Breast epithelium (tissue), 4 donors: ENCODE measurements around the gene CDC45. TPM values are rescaled to one million over a fixed set of nuclear protein-coding genes. Genes with fewer than 3 reads are reported as not detected.

Experiments
- DNase-seq, 2 donors: peaks; one replicate each; pipeline ENCODE4 v3.0.0-alpha.2; 2019; ENCODE audit warnings: low spot score in 2 of 2
- H3K27ac ChIP-seq, 2 donors: fragments of 200-600 bp; sonication (generic) in 1 of 2; one replicate each; pipeline ENCODE4 v1.5.1; 2016 to 2019; ENCODE audit warnings: mild to moderate bottlenecking in 1 of 2
- H3K27me3 ChIP-seq, 2 donors: fragments of 200-600 bp; sonication (generic) in 1 of 2; one replicate each; pipeline versions ENCODE4 v1.5.1 to v1.6.0; 2017 to 2019; ENCODE audit warnings: control low read depth in 1 of 2, mild to moderate bottlenecking in 1 of 2
- H3K36me3 ChIP-seq: fragments of 200-600 bp; one replicate; pipeline ENCODE4 v1.5.1; 2019
- H3K4me1 ChIP-seq, 2 donors: fragments of 200-600 bp; sonication (generic); one replicate each; pipeline ENCODE4 v1.5.1; 2016 to 2019; ENCODE audit warnings: control low read depth in 1 of 2
- H3K4me3 ChIP-seq, 3 donors: fragments of 200-600 bp; sonication (generic); 1 replicate in 2 of 3; 2 replicates in 1 of 3; pipeline ENCODE4 v1.5.1; 2016 to 2019; ENCODE audit warnings: mild to moderate bottlenecking in 3 of 3, moderate library complexity in 2 of 3
- H3K9me3 ChIP-seq, 2 donors: fragments of 200-600 bp; sonication (generic) in 1 of 2; one replicate each; pipeline ENCODE4 v1.5.1; 2016 to 2019; ENCODE audit warnings: control low read depth in 1 of 2
- CTCF ChIP-seq, 3 donors: fragments of 450-650 bp; IDR thresholded peaks; one replicate each; pipeline ENCODE4 v1.5.1; 2016 to 2017; ENCODE audit warnings: antibody characterized with exemption in 3 of 3, mild to moderate bottlenecking in 3 of 3, moderate library complexity in 3 of 3
- POLR2A ChIP-seq: fragments of 450-650 bp; IDR thresholded peaks from one replicate; pipeline ENCODE4 v1.6.1; 2016; ENCODE audit warnings: antibody characterized with exemption, mild to moderate bottlenecking, moderate library complexity
- POLR2AphosphoS5 ChIP-seq, 3 donors: sonication (generic); formaldehyde crosslinking; IDR thresholded peaks; one replicate each; pipeline ENCODE4 v1.6.1; 2017; ENCODE audit warnings: antibody characterized with exemption in 3 of 3
- intact Hi-C: fragments of 100-400 bp; cut with DNase I; formaldehyde crosslinking; loops from one replicate; pipeline ENCODE4 v1.15.1; 2023; ENCODE audit warnings: low total_unique reads
- total RNA-seq, 3 donors: library from RNA; depleted of rRNA; stranded (reverse); fragments of >200 nt; gene quantifications; one replicate each; pipeline ENCODE4 v1.1.0, GENCODE V29; 2016

Gene CDC45
- total RNA-seq, 3 donors from 2014 or later, result 0.48 TPM; not detected in 2

GRCh38 chr22:19513823-19514222 lies 34.1 kb downstream of the CDC45 start:
- no peak overlapping the region for H3K27ac ChIP-seq
- no peak overlapping the region for H3K4me3 ChIP-seq
- intact Hi-C loops, result no loop called here
- no peak for TF ChIP-seq POLR2A
- TF ChIP-seq CTCF (IDR thresholded peaks at IDR 0.05), result no peak
- no peak for TF ChIP-seq POLR2AphosphoS5 (IDR thresholded peaks at IDR 0.05)
- no peaks in the 10 kb centered on the region for H3K4me1 ChIP-seq
- peaks cover 0 to 4% of the 10 kb centered on the region in 2 donors for H3K9me3 ChIP-seq
- H3K27me3 ChIP-seq, result no peaks in the 10 kb centered on the region
- no peaks in the 10 kb centered on the region for H3K36me3 ChIP-seq
- DNase-seq, result no peak

GRCh38 chr22:19514831-19515565 lies 35.3 kb downstream of the CDC45 start:
- Histone ChIP-seq H3K4me1 (no peaks in the 10 kb centered on the region), H3K9me3 (peaks cover 0 to 4% of the 10 kb centered on the region in 2 donors), H3K27ac (no peak overlapping the region), H3K36me3 (no peaks in the 10 kb centered on the region), H3K27me3 (no peaks in the 10 kb centered on the region), H3K4me3 (no peak overlapping the region)
- DNase-seq, result no peak
- intact Hi-C loops, result no loop called here
- TF ChIP-seq POLR2AphosphoS5 (IDR thresholded peaks at IDR 0.05) (no peak), CTCF (IDR thresholded peaks at IDR 0.05) (no peak), POLR2A (no peak)

DNA sequence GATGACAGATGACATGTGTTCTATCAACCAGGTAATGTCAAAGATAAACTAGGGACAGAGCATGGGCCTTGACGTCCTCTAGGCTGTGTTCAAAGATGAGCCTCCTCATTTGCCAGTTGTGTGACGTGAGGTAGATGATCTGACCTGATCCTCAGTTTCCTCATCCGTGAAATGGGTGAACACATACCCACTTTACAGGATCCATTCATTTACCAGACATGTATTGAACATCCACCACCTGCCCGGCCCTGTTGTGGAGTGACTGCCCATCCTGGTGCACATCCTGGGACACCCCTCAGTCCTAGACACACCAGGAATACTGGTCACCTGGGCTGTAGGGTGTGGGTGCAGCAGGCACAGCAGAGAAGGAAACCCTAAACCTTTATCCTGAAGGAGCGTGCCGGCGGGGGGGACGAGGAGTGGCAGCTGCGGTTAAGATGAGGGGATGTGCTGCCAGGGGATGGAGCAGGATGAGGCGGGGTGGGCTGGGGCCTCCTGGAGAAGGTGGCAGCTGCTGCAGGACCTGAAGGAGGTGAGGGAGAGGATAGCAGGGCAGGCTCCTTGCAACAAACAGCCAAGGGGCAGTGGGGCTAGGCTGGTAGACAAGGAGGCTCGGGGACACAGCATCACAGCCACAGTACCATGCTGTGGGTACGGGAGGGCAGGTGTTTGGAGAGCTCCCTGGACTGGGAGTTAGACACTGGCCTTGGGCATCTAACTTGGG lies 36.1 kb downstream of the CDC45 start:
- DNase-seq, result no peak
- H3K4me1 ChIP-seq, result no peaks in the 10 kb centered on the region
- no peak overlapping the region for H3K4me3 ChIP-seq
- H3K36me3 ChIP-seq, result no peaks in the 10 kb centered on the region
- no peak for TF ChIP-seq CTCF (IDR thresholded peaks at IDR 0.05)
- TF ChIP-seq POLR2A, result no peak
- no peak for TF ChIP-seq POLR2AphosphoS5 (IDR thresholded peaks at IDR 0.05)
- no peak overlapping the region for H3K27ac ChIP-seq
- intact Hi-C loops, result no loop called here
- H3K27me3 ChIP-seq, result no peaks in the 10 kb centered on the region
- peaks cover 0 to 4% of the 10 kb centered on the region in 2 donors for H3K9me3 ChIP-seq

- intact Hi-C loops, result no loop called here
- DNase-seq, result no peak
These were observed 36.9 kb downstream of the CDC45 start for GRCh38 chr22:19516378-19517170.

More at GRCh38 chr22:19516378-19517170, 36.9 kb downstream of the CDC45 start:
- TF ChIP-seq POLR2AphosphoS5 (IDR thresholded peaks at IDR 0.05) (no peak), POLR2A (no peak), CTCF (IDR thresholded peaks at IDR 0.05) (no peak)
- Histone ChIP-seq H3K9me3 (peaks cover 0 to 4% of the 10 kb centered on the region in 2 donors), H3K27ac (no peak overlapping the region), H3K4me3 (no peak overlapping the region), H3K36me3 (no peaks in the 10 kb centered on the region), H3K27me3 (no peaks in the 10 kb centered on the region), H3K4me1 (no peaks in the 10 kb centered on the region)
